Measurements from ENCODE around the gene ZNF165.

- TF ChIP-seq POLR2AphosphoS5 (IDR thresholded peaks at IDR 0.05; ENCODE audit: low read depth, low read length) (no peak), SIN3A (IDR thresholded peaks at IDR 0.05; ENCODE audit: borderline replicate concordance, insufficient read depth, low read length) (no peak), REST (IDR thresholded peaks at IDR 0.05; ENCODE audit: insufficient read depth in 1 of 2, low read depth in 2 of 2, low read length in 2 of 2) (no peak), TAF1 (IDR thresholded peaks at IDR 0.05; ENCODE audit: borderline replicate concordance, insufficient read depth, low read length) (no peak), FOXP2 (optimal IDR thresholded peaks at IDR 0.05; ENCODE audit: borderline replicate concordance, extremely low read depth, extremely low read length, insufficient read depth) (no peak)
Measured at GRCh38 chr6:28124971-28125353, 44.6 kb downstream of the ZNF165 start.

All from PFSK-1 (cell line).